ENCODE data around the gene ZNF24. TPM values are rescaled to one million over a fixed set of nuclear protein-coding genes. Genes with fewer than 3 reads are reported as not detected.

ZNF24 gene
- total RNA-seq, 1 donor from 2014 or later = 84.8 TPM

DNA sequence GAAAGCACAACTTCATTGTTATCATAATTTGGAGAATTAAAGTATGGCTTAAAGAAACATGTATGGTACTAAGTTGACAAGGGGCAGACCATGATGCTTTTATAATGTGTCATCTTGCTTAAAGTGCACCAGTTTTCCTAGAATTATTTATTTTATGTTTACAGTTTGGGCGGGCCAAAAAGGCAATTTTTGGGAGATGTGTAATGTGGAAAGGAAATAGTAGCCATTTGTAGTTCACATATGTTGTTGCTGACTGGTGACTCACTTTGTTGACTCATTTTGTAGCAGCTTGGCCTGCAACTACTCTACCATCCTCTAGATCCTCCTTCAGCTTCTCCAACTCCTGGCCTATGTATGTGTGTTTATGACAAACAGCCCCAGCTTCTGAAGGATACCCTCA lies 61.9 kb downstream of the ZNF24 start:
- no peaks in the 10 kb centered on the region for H3F3A ChIP-seq (ENCODE audit: low read depth)
- no peaks in the 10 kb centered on the region for H3K27me3 ChIP-seq
- no peaks in the 10 kb centered on the region for H3K36me3 ChIP-seq
- Mint-ChIP-seq H3K4me1 (no peaks in the 10 kb centered on the region), H3K27ac (no peak overlapping the region), H3K9me3 (peaks cover 40% of the 10 kb centered on the region), H3K27me3 (ENCODE audit: insufficient read depth, low read depth) (no peaks in the 10 kb centered on the region), H3K36me3 (peaks cover 13% of the 10 kb centered on the region), H3K4me3 (no peak overlapping the region)
- H3K9me3 ChIP-seq (ENCODE audit: low read depth) = peaks cover 10% of the 10 kb centered on the region
- no peak for TF ChIP-seq EZH2 (IDR thresholded peaks at IDR 0.05)
- no peak for TF ChIP-seq EZH2phosphoT487 (IDR thresholded peaks at IDR 0.05)
- TF ChIP-seq, protein P1, sequence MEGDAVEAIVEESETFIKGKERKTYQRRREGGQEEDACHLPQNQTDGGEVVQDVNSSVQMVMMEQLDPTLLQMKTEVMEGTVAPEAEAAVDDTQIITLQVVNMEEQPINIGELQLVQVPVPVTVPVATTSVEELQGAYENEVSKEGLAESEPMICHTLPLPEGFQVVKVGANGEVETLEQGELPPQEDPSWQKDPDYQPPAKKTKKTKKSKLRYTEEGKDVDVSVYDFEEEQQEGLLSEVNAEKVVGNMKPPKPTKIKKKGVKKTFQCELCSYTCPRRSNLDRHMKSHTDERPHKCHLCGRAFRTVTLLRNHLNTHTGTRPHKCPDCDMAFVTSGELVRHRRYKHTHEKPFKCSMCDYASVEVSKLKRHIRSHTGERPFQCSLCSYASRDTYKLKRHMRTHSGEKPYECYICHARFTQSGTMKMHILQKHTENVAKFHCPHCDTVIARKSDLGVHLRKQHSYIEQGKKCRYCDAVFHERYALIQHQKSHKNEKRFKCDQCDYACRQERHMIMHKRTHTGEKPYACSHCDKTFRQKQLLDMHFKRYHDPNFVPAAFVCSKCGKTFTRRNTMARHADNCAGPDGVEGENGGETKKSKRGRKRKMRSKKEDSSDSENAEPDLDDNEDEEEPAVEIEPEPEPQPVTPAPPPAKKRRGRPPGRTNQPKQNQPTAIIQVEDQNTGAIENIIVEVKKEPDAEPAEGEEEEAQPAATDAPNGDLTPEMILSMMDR (IDR thresholded peaks at IDR 0.05) = no peak
- H3K79me2 ChIP-seq (ENCODE audit: low read depth) = peaks cover 8% of the 10 kb centered on the region
- no peak for DNase-seq (ENCODE audit: low spot score)
- H2AFZ ChIP-seq (replicated peaks) = no peak overlapping the region
- H4K20me1 ChIP-seq (ENCODE audit: low read depth) = no peaks in the 10 kb centered on the region
- H3K9ac ChIP-seq = no peak overlapping the region
- H3K4me1 ChIP-seq = no peaks in the 10 kb centered on the region
- H3K4me3 ChIP-seq = no peak overlapping the region
- H3K27ac ChIP-seq = no peak overlapping the region
- no peak overlapping the region for H3K4me2 ChIP-seq

Other genes starting within 250 kb of the ZNF24 start
- 79.4 and 93.0 TPM in 2 replicates for gene ZNF397, start 103.4 kb downstream of the ZNF24 start, total RNA-seq (ENCODE audit: low replicate concordance)
- gene ZSCAN30, start 54.2 kb downstream of the ZNF24 start, total RNA-seq (ENCODE audit: low replicate concordance) = 21.7 and 22.1 TPM in 2 replicates
- 1.4 and 2.2 TPM in 2 replicates for gene ZNF396, start 32.9 kb upstream of the ZNF24 start, total RNA-seq (ENCODE audit: low replicate concordance)
- gene INO80C, start 153.5 kb upstream of the ZNF24 start, total RNA-seq (ENCODE audit: low replicate concordance) = 12.6 and 13.2 TPM in 2 replicates
- 72.0 and 113 TPM in 2 replicates for gene GALNT1, start 237.3 kb upstream of the ZNF24 start, total RNA-seq (ENCODE audit: low replicate concordance)

All from neural progenitor cell (in vitro differentiated cells).